Endothelial cell of umbilical vein (primary cell): ENCODE results near the gene SCFD1. TPM values are rescaled to one million over a fixed set of nuclear protein-coding genes. Genes with fewer than 3 reads are reported as not detected.

Experiments
- BruUV-seq: library from RNA; stranded (reverse); fragments of 400-500 nt; replicated peaks from 2 replicates; lab custom pipeline; 2021; lab: Mats Ljungman, UMichigan
- CTCF ChIA-PET: fragments of 300-600, 350-600 bp; sonication (Branson Sonifier 250); formaldehyde crosslinking; loops from one replicate; lab custom pipeline; 2021; ENCODE audit warnings: antibody characterized with exemption, inconsistent platforms; lab: Charles Lee
- POLR2A ChIA-PET: fragments of 300-600, 350-600 bp; sonication (Branson Sonifier 250); formaldehyde crosslinking; loops from one replicate; lab custom pipeline; 2021; ENCODE audit warnings: antibody characterized with exemption, inconsistent platforms; lab: Charles Lee
- DNase-seq: peaks from one replicate; pipeline ENCODE4 v3.0.0-alpha.2; 2011; ENCODE audit warnings: low read depth, low spot score
- FAIRE-seq: peaks from 2 replicates; lab custom pipeline; 2011; peaks lifted over from hg19 to GRCh38; lab: Jason Lieb, UNC
- H2AFZ ChIP-seq: 2 replicates; pipeline ENCODE4 v1.6.0; 2012; ENCODE audit warnings: low read depth, low read length, control low read depth, inconsistent platforms
- H3K27ac ChIP-seq: 2 replicates; pipeline ENCODE4 v1.5.1; 2011; ENCODE audit warnings: low read depth, mild to moderate bottlenecking, control low read depth, low read length, moderate library complexity; ENCODE audit not compliant: insufficient read depth
- H3K27me3 ChIP-seq, 2 experiments: 2 replicates each; pipeline versions ENCODE4 v1.6.0 to v1.6.1; 2011; ENCODE audit warnings: low read length in 2 of 2, mixed read lengths in 1 of 2; ENCODE audit not compliant: control insufficient read depth in 2 of 2, insufficient read depth in 2 of 2
- H3K36me3 ChIP-seq, 2 experiments: 2 replicates in 1 of 2; 3 replicates in 1 of 2; pipeline ENCODE4 v1.5.1; 2011; ENCODE audit warnings: low read length in 2 of 2, mild to moderate bottlenecking in 1 of 2, moderate library complexity in 1 of 2; ENCODE audit not compliant: control insufficient read depth in 2 of 2, insufficient read depth in 2 of 2; ENCODE audit errors: extremely low read depth in 1 of 2
- H3K4me1 ChIP-seq: 3 replicates; pipeline ENCODE4 v1.5.1; 2011; ENCODE audit warnings: mild to moderate bottlenecking, low read length; ENCODE audit not compliant: control insufficient read depth, insufficient read depth; ENCODE audit errors: extremely low read depth
- H3K4me2 ChIP-seq: 2 replicates; pipeline ENCODE4 v1.6.1; 2011; ENCODE audit warnings: low read length, control low read depth, mixed read lengths; ENCODE audit not compliant: insufficient read depth
- H3K4me3 ChIP-seq, 3 experiments: fragments of 200-600 bp in 1 of 3; sonication (generic), shearing (Covaris generic) in 1 of 3; replicated peaks in 1 of 3; 2 replicates each; pipeline ENCODE4 v1.5.1; 2011 to 2016; ENCODE audit warnings: control low read depth in 3 of 3, low read length in 3 of 3, mild to moderate bottlenecking in 2 of 3, inconsistent platforms in 1 of 3, low read depth in 1 of 3, moderate library complexity in 1 of 3; ENCODE audit not compliant: insufficient read depth in 1 of 3
- H3K79me2 ChIP-seq: 2 replicates; pipeline ENCODE4 v1.6.0; 2012; ENCODE audit warnings: low read length, inconsistent platforms; ENCODE audit not compliant: control insufficient read depth, insufficient read depth
- H3K9ac ChIP-seq: replicated peaks from 2 replicates; pipeline ENCODE3; 2011; ENCODE audit warnings: low read length, control low read depth; ENCODE audit not compliant: insufficient read depth; ENCODE audit errors: extremely low read depth
- H3K9me1 ChIP-seq: replicated peaks from 3 replicates; pipeline ENCODE4 v1.6.0; 2011; ENCODE audit warnings: mild to moderate bottlenecking, low read length; ENCODE audit not compliant: control insufficient read depth, insufficient read depth; ENCODE audit errors: extremely low read depth
- H3K9me3 ChIP-seq: replicated peaks from 2 replicates; pipeline ENCODE4 v1.5.1; 2012; ENCODE audit warnings: low read length, inconsistent platforms; ENCODE audit not compliant: control insufficient read depth, insufficient read depth
- H4K20me1 ChIP-seq: replicated peaks from 2 replicates; pipeline ENCODE3; 2011; ENCODE audit warnings: mild to moderate bottlenecking, low read length; ENCODE audit not compliant: control insufficient read depth, insufficient read depth; ENCODE audit errors: extremely low read depth
- CTCF ChIP-seq, 2 donors: IDR thresholded peaks; 1 replicate in 1 of 2; 2 replicates in 1 of 2; pipeline ENCODE4 v1.5.1; 2011; ENCODE audit warnings: low read length in 2 of 2, mild to moderate bottlenecking in 2 of 2, moderate library complexity in 2 of 2, control low read depth in 1 of 2, inconsistent platforms in 1 of 2, low read depth in 1 of 2; ENCODE audit not compliant: insufficient read depth in 1 of 2; ENCODE audit errors: extremely low read depth in 1 of 2
- EZH2 ChIP-seq: IDR thresholded peaks from 2 replicates; pipeline ENCODE4 v1.6.1; 2012; ENCODE audit warnings: borderline replicate concordance, low read depth, mild to moderate bottlenecking, moderate library complexity, low read length, inconsistent platforms; ENCODE audit not compliant: severe bottlenecking
- FOS ChIP-seq: IDR thresholded peaks from 2 replicates; pipeline ENCODE4 v1.6.1; 2011; ENCODE audit warnings: mild to moderate bottlenecking, low read length, moderate library complexity, borderline replicate concordance; ENCODE audit not compliant: insufficient read depth
- GATA2 ChIP-seq: IDR thresholded peaks from 2 replicates; pipeline ENCODE4 v1.7.0; 2011; ENCODE audit warnings: low read depth, mild to moderate bottlenecking, moderate library complexity, mixed read lengths, low read length; ENCODE audit not compliant: insufficient read length, insufficient read depth
- JUN ChIP-seq: IDR thresholded peaks from 2 replicates; pipeline ENCODE4 v1.6.1; 2011; ENCODE audit warnings: borderline replicate concordance, low read depth; ENCODE audit not compliant: insufficient read length, insufficient read depth
- MAX ChIP-seq: IDR thresholded peaks from 2 replicates; pipeline ENCODE4 v1.6.1; 2011; ENCODE audit not compliant: insufficient read depth, insufficient read length
- MYC ChIP-seq: IDR thresholded peaks from one replicate; pipeline ENCODE4 v1.6.1; 2011; ENCODE audit warnings: mild to moderate bottlenecking, low read depth, low read length
- POLR2A ChIP-seq: IDR thresholded peaks from 2 replicates; pipeline ENCODE4 v1.6.1; 2012; ENCODE audit warnings: low read depth, mild to moderate bottlenecking, control low read depth, low read length
- POLR2AphosphoS5 ChIP-seq: IDR thresholded peaks from 2 replicates; pipeline ENCODE4 v1.6.1; 2012; ENCODE audit warnings: low read depth, mild to moderate bottlenecking, control low read depth, low read length, moderate library complexity; ENCODE audit not compliant: insufficient read depth
- dilution Hi-C: fragments of 300-500 bp; cut with MboI; formaldehyde crosslinking; loops from one replicate; pipeline ENCODE4 v1.15.0; 2019; ENCODE audit warnings: low sequenced_read_pairs; ENCODE audit not compliant: extremely low pct_ligation_motif_present
- intact Hi-C: fragments of 100-400 bp; cut with micrococcal nuclease; formaldehyde crosslinking; loops from one replicate; pipeline ENCODE4 v1.10.0; 2022
- polyA plus RNA-seq, 4 experiments: library from polyadenylated mRNA; depleted of rRNA in 3 of 4; stranded (reverse) in 3 of 4; unstranded in 1 of 4; fragments of >200 nt; gene quantifications; 2 replicates each; pipeline versions ENCODE4 v1.2.1 to v1.2.3, GENCODE V29; 2011 to 2012; ENCODE audit warnings: missing spikeins in 1 of 4
- total RNA-seq: library from RNA; stranded (reverse); gene quantifications from 2 replicates; pipeline ENCODE4 v1.2.3, GENCODE V29; 2021

Gene SCFD1
- total and polyA plus RNA-seq, 2 donors (not counting 3 experiments of a cell fraction or from before 2014, with no cell fraction given): 21.3 to 59.9 TPM

- Histone ChIP-seq H3K9me3 (no peaks in the 10 kb centered on the region), H3K4me3 (no peak overlapping the region), H3K4me1 (no peaks in the 10 kb centered on the region), H3K79me2 (no peaks in the 10 kb centered on the region), H3K36me3 (peaks cover 0 to 4% of the 10 kb centered on the region in 2 experiments), H3K9ac (no peak overlapping the region), H4K20me1 (no peaks in the 10 kb centered on the region), H3K9me1 (no peaks in the 10 kb centered on the region), H2AFZ (no peak overlapping the region), H3K27me3 (no peaks in the 10 kb centered on the region), H3K4me2 (no peak overlapping the region), H3K27ac (no peak overlapping the region)
- DNase-seq (no peak), FAIRE-seq (no peak)
- BruUV-seq: no TSS peak
- no peak for TF ChIP-seq MYC
- no peak for TF ChIP-seq POLR2A
- TF ChIP-seq GATA2: no peak
- TF ChIP-seq JUN: no peak
- POLR2A ChIA-PET: no interaction called here
- dilution Hi-C loops (no loop called here), intact Hi-C loops (no loop called here)
- CTCF ChIA-PET: no interaction called here
Observed at GRCh38 chr14:30728471-30728870, 106.4 kb downstream of the SCFD1 start.

GRCh38 chr14:30737916-30738315, 115.8 kb downstream of the SCFD1 start:
- no peaks in the 10 kb centered on the region for H4K20me1 ChIP-seq
- CTCF ChIA-PET: no interaction called here
- TF ChIP-seq CTCF (IDR thresholded peaks at IDR 0.05; ENCODE audit: extremely low read depth in 1 of 2, insufficient read depth in 1 of 2, low read depth in 1 of 2, low read length in 2 of 2) (no peak), MAX (no peak), GATA2 (no peak), MYC (no peak), POLR2A (no peak), JUN (no peak), POLR2AphosphoS5 (no peak), FOS (no peak), EZH2 (no peak)
- dilution Hi-C loops: no loop called here
- H3K9ac ChIP-seq: no peak overlapping the region
- peaks cover 2 to 3% of the 10 kb centered on the region in 2 experiments for H3K36me3 ChIP-seq
- no peak overlapping the region for H3K4me3 ChIP-seq
- POLR2A ChIA-PET: no interaction called here
- H3K27ac ChIP-seq: no peak overlapping the region
- no peaks in the 10 kb centered on the region for H3K4me1 ChIP-seq
- BruUV-seq: no TSS peak
- intact Hi-C loops: no loop called here
- no peaks in the 10 kb centered on the region for H3K79me2 ChIP-seq
- no peaks in the 10 kb centered on the region for H3K9me1 ChIP-seq
- H3K4me2 ChIP-seq: no peak overlapping the region
- H3K9me3 ChIP-seq: no peaks in the 10 kb centered on the region
- H2AFZ ChIP-seq: no peak overlapping the region
- FAIRE-seq: no peak
- H3K27me3 ChIP-seq: no peaks in the 10 kb centered on the region
- DNase-seq: no peak
